ENCODE measurements around the gene POLD4. TPM values are rescaled to one million over a fixed set of nuclear protein-coding genes. Genes with fewer than 3 reads are reported as not detected.

Gene POLD4
- total and polyA plus RNA-seq, 2 of the 13 experiments (the other 11 are each of a cell fraction or from before 2014, with no cell fraction given) = 10.5 to 27.4 TPM

GRCh38 chr11:67375320-67376055, 22.1 kb upstream of the POLD4 start (continued):
- TF ChIP-seq SAP130 (CRISPR knock-in tag; IDR thresholded peaks at IDR 0.05; ENCODE audit: low read depth) (no peak), PITX1 (CRISPR knock-in tag; IDR thresholded peaks at IDR 0.05) (no peak), DNMT3B (CRISPR knock-in tag; conservative IDR thresholded peaks at IDR 0.05) (no peak), ESRRA (CRISPR knock-in tag; IDR thresholded peaks at IDR 0.05; ENCODE audit: low read depth) (no peak), PRMT3 (CRISPR knock-in tag; IDR thresholded peaks at IDR 0.05; ENCODE audit: borderline replicate concordance, low read depth) (no peak), ZNF207 (IDR thresholded peaks at IDR 0.05; ENCODE audit: borderline replicate concordance) (no peak), CREB1 (IDR thresholded peaks at IDR 0.05) (no peak), CREB1 (CRISPR knock-in tag; IDR thresholded peaks at IDR 0.05) (no peak), ELF4 (CRISPR knock-in tag; IDR thresholded peaks at IDR 0.05; ENCODE audit: borderline replicate concordance) (no peak), REXO4 (CRISPR knock-in tag; IDR thresholded peaks at IDR 0.05; ENCODE audit: borderline replicate concordance) (no peak), ZNF337 (CRISPR knock-in tag; IDR thresholded peaks at IDR 0.05; ENCODE audit: borderline replicate concordance, low read depth) (no peak)

- Histone ChIP-seq H3K27me3 (ENCODE audit: control insufficient read depth in 1 of 2, insufficient read depth in 2 of 2, low read length in 2 of 2) (peaks cover 3 to 11% of the 10 kb centered on the region in 2 experiments; a peak in 3 of 5 replicates), H3K4me1 (ENCODE audit: insufficient read depth, low read length) (peaks cover 38% of the 10 kb centered on the region), H4K20me1 (ENCODE audit: insufficient read depth, low read length) (no peaks in the 10 kb centered on the region), H3K79me2 (ENCODE audit: insufficient read depth, low read length) (no peaks in the 10 kb centered on the region), H3K9me3 (ENCODE audit: low read length) (no peaks in the 10 kb centered on the region), H2AFZ (ENCODE audit: low read length) (no peak overlapping the region), H3K4me2 (ENCODE audit: low read depth, low read length) (peak overlapping the region; percentile 92), H3K4me3 (replicated peaks in 1 of 3; ENCODE audit: insufficient read depth in 1 of 3, low read depth in 2 of 3, low read length in 3 of 3) (peak overlapping the region in 2 of 3 experiments; percentile 75; a peak in 1 of 6 replicates), H3K36me3 (replicated peaks in 1 of 2; ENCODE audit: control insufficient read depth in 1 of 2, insufficient read depth in 2 of 2, low read length in 2 of 2) (no peaks in the 10 kb centered on the region), H3K9ac (ENCODE audit: insufficient read depth, low read depth, low read length) (0 out of 2 replicates have a peak overlapping the region, but pooled peaks have one; percentile 3), H3K27ac (ENCODE audit: extremely low read length, insufficient read depth, low read length) (no peak overlapping the region)
- no peak for DNase-seq (ENCODE audit: low spot score)
- intact Hi-C loops (cut with micrococcal nuclease; ENCODE audit: unreplicated experiment) (no loop called here), in situ Hi-C loops (cut with HindIII; ENCODE audit: extremely low pct_ligation_motif_present, low pct_unique_long_range_greater_than_20kb) (no loop called here)
- CTCF ChIA-PET (ENCODE audit: low intra/inter-chr PET ratio, low total read pairs) = interaction anchor here (1.2 kb wide), 1 partner anchor 24 kb away, joined by 3 read pairs; no protein-coding TSS in a partner anchor
- TF ChIP-seq TFAP4 (IDR thresholded peaks at IDR 0.05; ENCODE audit: borderline replicate concordance, low read depth) (no peak), GATAD2A (CRISPR knock-in tag; IDR thresholded peaks at IDR 0.05) (0 out of 2 replicates have a peak, but pooled peaks have one; percentile 5)
- no peak for ATAC-seq
- FAIRE-seq = no peak
- TSS peak; percentile 70 for BruUV-seq (replicated peaks)
- 8% methylated on average over 7 of the region's 9 CpGs for WGBS (ENCODE audit: low lambda C conversion rate)
- POLR2A ChIA-PET = interaction anchor here (1.0 to 18.5 kb wide), 10 partner anchors 12 to 135 kb away, joined by 3 to 365 read pairs (median 9); partner anchors contain the start of genes ANKRD13D, POLD4, PPP1CA and RAD9A
These were observed 21.4 kb upstream of the POLD4 start for GRCh38 chr11:67374571-67375281.
